ENCODE data around the gene SH3RF3.

DNA sequence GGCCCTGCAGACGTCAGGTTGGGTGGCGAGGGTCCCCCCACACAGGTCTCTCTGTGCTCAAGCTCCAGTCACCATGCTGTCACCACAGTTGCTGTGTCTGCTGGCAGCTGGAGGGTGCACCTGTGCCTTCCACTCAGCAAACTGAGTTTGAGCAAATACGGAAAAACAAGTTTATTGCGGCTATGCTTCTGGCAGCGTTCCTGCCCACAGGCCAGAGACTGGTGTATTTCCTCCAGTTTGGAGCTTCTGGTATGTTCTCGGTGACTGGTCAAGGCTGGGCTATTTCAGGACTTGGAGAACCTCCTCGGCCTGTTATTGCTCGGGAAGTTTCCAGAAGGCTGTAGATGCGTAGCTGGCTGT is 352.2 kb downstream of the SH3RF3 start:
- TF ChIP-seq YY1 (IDR thresholded peaks at IDR 0.05; ENCODE audit: insufficient read depth, insufficient read length) (no peak), ZNF274 (IDR thresholded peaks at IDR 0.05; ENCODE audit: low read depth, low read length) (no peak)

Data from NT2/D1 (cell line).